A549 treated with AZD9567 at 1 μM for 4 hours (cell line): ENCODE results near the gene ZNF566. TPM values are rescaled to one million over a fixed set of nuclear protein-coding genes. Genes with fewer than 3 reads are reported as not detected.

Experiments
- total RNA-seq: library from RNA; stranded (reverse); fragments of 200-300 nt; extraction: Qiagen RNA extraction; gene quantifications from 5 replicates; pipeline ENCODE4 v1.2.3, GENCODE V29; 2022; ENCODE audit not compliant: insufficient read depth

Gene ZNF566
- total RNA-seq = 8.4 to 19.5 TPM (median 9.1 TPM) in 5 replicates

GRCh38 chr19:36489118-36489919 is at the start of gene ZNF566:
Gene ZNF566, minus strand, starts transcription at chr19:36489561. Its CDS starts 13,004 bp downstream, at chr19:36476557.

DNA sequence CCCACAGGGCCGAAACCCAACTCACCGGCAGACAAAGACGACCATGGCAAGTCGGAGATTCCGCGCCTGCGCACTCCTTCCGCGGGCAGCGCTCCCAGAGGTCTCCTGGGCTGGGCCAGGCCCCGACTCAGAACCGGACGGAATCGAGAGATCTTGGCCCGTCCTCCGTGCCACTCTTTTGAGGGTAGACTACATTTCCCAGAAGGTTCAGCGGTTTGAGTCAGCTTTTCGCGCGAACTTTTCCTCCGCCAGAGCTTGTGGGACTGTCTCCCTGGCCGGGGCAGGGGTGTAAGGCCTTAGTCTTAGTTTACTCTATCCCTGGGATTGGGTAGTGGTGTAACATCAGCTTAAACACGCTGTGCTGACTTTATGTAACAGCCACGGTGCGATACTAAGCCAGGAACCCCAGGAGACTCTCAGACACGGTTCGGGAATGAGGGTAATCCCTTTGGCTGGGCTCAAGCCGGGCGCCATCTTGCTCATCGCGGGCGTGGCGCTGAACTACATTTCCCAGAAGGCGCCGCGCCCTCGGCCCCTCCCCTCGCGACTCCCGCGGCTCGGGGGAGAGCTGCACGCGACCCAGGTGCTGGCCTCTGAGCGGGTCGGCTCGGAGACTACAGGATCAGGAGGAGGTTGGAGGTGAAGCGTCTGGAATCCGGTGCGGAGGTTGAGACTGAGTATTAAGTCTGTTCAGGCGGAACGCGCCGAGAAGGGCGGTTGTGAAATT is 39.0 kb upstream of the ZNF566 start, which contains the start of gene ZNF260:
TSS of gene ZNF260 (minus strand) at position 78 of the 727 bp plus-strand sequence. CDS start 13,033 bp downstream, outside the sequence.

DNA sequence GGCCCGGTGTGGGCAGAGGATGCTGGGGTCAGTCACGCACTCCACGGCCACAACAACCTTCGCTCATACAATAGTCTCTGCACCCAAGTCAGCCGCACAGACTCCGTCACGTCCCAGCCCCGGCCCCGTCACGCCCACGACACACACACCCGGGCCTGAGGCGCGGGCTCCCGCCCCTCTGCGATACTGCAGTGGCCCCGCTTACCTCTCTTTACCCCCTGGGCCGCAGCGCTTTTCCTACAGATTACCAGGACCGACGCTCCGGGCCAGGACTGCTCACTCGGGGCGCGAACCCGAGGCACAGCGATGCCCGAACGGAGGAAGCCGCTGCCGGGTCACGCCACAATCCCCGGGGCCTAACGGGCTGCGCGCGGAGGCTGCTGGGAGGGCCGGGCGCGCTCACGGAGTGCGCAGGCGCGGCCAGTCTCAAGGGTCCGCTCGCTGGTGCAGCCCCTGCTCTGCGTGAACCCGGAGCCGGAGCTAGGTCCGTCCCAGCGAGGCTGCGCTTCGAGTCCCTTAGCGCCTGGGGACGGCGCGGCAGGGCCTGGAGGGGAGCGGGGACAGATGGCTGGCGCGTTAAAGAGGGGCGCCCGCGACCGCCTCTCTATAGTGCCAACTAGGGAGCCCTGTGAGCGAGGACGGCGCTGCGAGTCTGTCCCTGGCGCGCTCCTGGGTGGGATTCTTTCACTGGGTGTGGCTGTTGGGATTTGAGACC is 70.9 kb downstream of the ZNF566 start, which contains the start of gene ZFP82:
TSS of gene ZFP82 (minus strand) at position 358 of the 715 bp plus-strand sequence. CDS start 8,855 bp downstream, outside the sequence.

Other genes with a start within 250 kb of the ZNF566 start
- gene ZFP14, start 110.4 kb downstream of the ZNF566 start, total RNA-seq = 0.50 to 2.4 TPM (median 1.9 TPM) in 5 replicates
- 1.8 to 2.7 TPM (median 2.1 TPM) in 5 replicates for gene ZFP82, start 70.9 kb downstream of the ZNF566 start, total RNA-seq
- 4.6 to 8.2 TPM (median 6.7 TPM) in 5 replicates for gene ZNF260, start 38.7 kb upstream of the ZNF566 start, total RNA-seq
- gene ZNF529, start 83.7 kb upstream of the ZNF566 start, total RNA-seq = 2.3 to 3.4 TPM (median 2.9 TPM) in 5 replicates
- gene ZNF382, start 115.8 kb upstream of the ZNF566 start, total RNA-seq = 0.05 to 0.09 TPM (median 0.05 TPM) in 3 of 5 replicates, not detected in the others
- 7.5 to 11.8 TPM (median 7.8 TPM) in 5 replicates for gene ZNF461, start 177.3 kb upstream of the ZNF566 start, total RNA-seq
- gene ZNF567, start 198.1 kb upstream of the ZNF566 start, total RNA-seq = 8.5 to 15.4 TPM (median 9.9 TPM) in 5 replicates